WTC11 (cell line): Measurements from ENCODE around the gene MEA1. TPM values are rescaled to one million over a fixed set of nuclear protein-coding genes. Genes with fewer than 3 reads are reported as not detected.

Source experiments
- ATAC-seq: fragments of 200-7000 bp; cut with Tn5 transposase; 2 replicates; pipeline ENCODE4 v1.10.0; 2021; ENCODE audit warnings: mild to moderate bottlenecking, moderate library complexity
- CTCF ChIA-PET: fragments of 300-600 bp; sonication (Branson Sonifier 250); formaldehyde crosslinking; loops from one replicate; lab custom pipeline; 2021; ENCODE audit warnings: antibody characterized with exemption; lab: Charles Lee
- POLR2A ChIA-PET: fragments of 350-600 bp; sonication (Branson Sonifier 250); formaldehyde crosslinking; loops from one replicate; lab custom pipeline; 2021; ENCODE audit warnings: antibody characterized with exemption; lab: Charles Lee
- DNase-seq: peaks from one replicate; pipeline ENCODE4 v3.0.0; 2021; ENCODE audit warnings: low spot score
- H3K27ac Mint-ChIP-seq: 2 replicates; pipeline ENCODE4 v1.8.0; 2021; ENCODE audit warnings: mixed read lengths
- H3K27me3 Mint-ChIP-seq: 2 replicates; pipeline ENCODE4 v1.8.0; 2021; ENCODE audit warnings: low read depth, mild to moderate bottlenecking, moderate library complexity, mixed read lengths
- H3K36me3 Mint-ChIP-seq: 2 replicates; pipeline ENCODE4 v1.8.0; 2021; ENCODE audit warnings: mixed read lengths
- H3K4me1 Mint-ChIP-seq: 2 replicates; pipeline ENCODE4 v1.8.0; 2022; ENCODE audit warnings: mixed read lengths
- H3K4me3 Mint-ChIP-seq: 2 replicates; pipeline ENCODE4 v1.8.0; 2021; ENCODE audit warnings: mild to moderate bottlenecking, moderate library complexity, mixed read lengths
- H3K9me3 Mint-ChIP-seq: 2 replicates; pipeline ENCODE4 v1.8.0; 2021; ENCODE audit warnings: mixed read lengths
- CREM ChIP-seq: sonication (generic); formaldehyde crosslinking; IDR thresholded peaks from 2 replicates; pipeline ENCODE4 v1.8.1; 2022; ENCODE audit warnings: mild to moderate bottlenecking, missing genetic modification reagents, moderate library complexity
- ELF4 ChIP-seq: sonication (generic); formaldehyde crosslinking; IDR thresholded peaks from 2 replicates; pipeline ENCODE4 v1.8.1; 2022; ENCODE audit warnings: low read depth, mild to moderate bottlenecking, moderate library complexity, missing genetic modification reagents
- ETV6 ChIP-seq: sonication (generic); formaldehyde crosslinking; IDR thresholded peaks from 2 replicates; pipeline ENCODE4 v1.8.1; 2022; ENCODE audit warnings: mild to moderate bottlenecking, missing genetic modification reagents
- FOXJ3 ChIP-seq: sonication (generic); formaldehyde crosslinking; IDR thresholded peaks from 2 replicates; pipeline ENCODE4 v1.9.0; 2021; ENCODE audit warnings: missing genetic modification reagents, mild to moderate bottlenecking, borderline replicate concordance
- FOXP1 ChIP-seq: sonication (generic); formaldehyde crosslinking; IDR thresholded peaks from 2 replicates; pipeline ENCODE4 v1.8.0; 2022; ENCODE audit warnings: missing genetic modification reagents, mild to moderate bottlenecking, moderate library complexity, borderline replicate concordance
- IRF2 ChIP-seq: sonication (generic); formaldehyde crosslinking; IDR thresholded peaks from 2 replicates; pipeline ENCODE4 v1.8.0; 2022; ENCODE audit warnings: low read depth, missing genetic modification reagents, borderline replicate concordance
- JAZF1 ChIP-seq: fragments of 250-450 bp; sonication (Bioruptor Pico); IDR thresholded peaks from 2 replicates; pipeline ENCODE4 v1.9.0; 2021; ENCODE audit warnings: moderate library complexity, mild to moderate bottlenecking, inconsistent platforms
- MYBL2 ChIP-seq: sonication (generic); formaldehyde crosslinking; IDR thresholded peaks from 2 replicates; pipeline ENCODE4 v1.8.1; 2023; ENCODE audit warnings: mild to moderate bottlenecking, moderate library complexity, missing genetic modification reagents
- NR1H2 ChIP-seq: sonication (generic); formaldehyde crosslinking; IDR thresholded peaks from 2 replicates; pipeline ENCODE4 v1.9.0; 2021; ENCODE audit warnings: mild to moderate bottlenecking, moderate library complexity, missing genetic modification reagents
- SP1 ChIP-seq: sonication (generic); formaldehyde crosslinking; conservative IDR thresholded peaks from 2 replicates; pipeline ENCODE4 v1.8.1; 2022; ENCODE audit warnings: missing genetic modification reagents
- ZNF121 ChIP-seq: sonication (generic); formaldehyde crosslinking; IDR thresholded peaks from 2 replicates; pipeline ENCODE4 v1.8.0; 2023; ENCODE audit warnings: missing genetic modification reagents
- ZNF219 ChIP-seq: sonication (generic); formaldehyde crosslinking; IDR thresholded peaks from 2 replicates; pipeline ENCODE4 v1.8.0; 2023; ENCODE audit warnings: missing genetic modification reagents, mild to moderate bottlenecking, borderline replicate concordance
- ZNF396 ChIP-seq: fragments of 250-450 bp; sonication (Bioruptor Pico); IDR thresholded peaks from 2 replicates; pipeline ENCODE4 v1.8.0; 2021; ENCODE audit warnings: mild to moderate bottlenecking, moderate library complexity, borderline replicate concordance
- total RNA-seq: library from RNA; stranded (reverse); gene quantifications from 3 replicates; pipeline ENCODE4 v1.2.3, GENCODE V29; 2021
- TF ChIP-seq, protein P1 (sequence below): fragments of 250-450 bp; sonication (Bioruptor Pico); IDR thresholded peaks from 2 replicates; pipeline ENCODE4 v1.9.0; 2021; ENCODE audit warnings: mild to moderate bottlenecking, borderline replicate concordance
- TF ChIP-seq, protein P2 (sequence below): sonication (generic); formaldehyde crosslinking; IDR thresholded peaks from 2 replicates; pipeline ENCODE4 v1.8.0; 2023; ENCODE audit warnings: mild to moderate bottlenecking, missing genetic modification reagents
- TF ChIP-seq, protein P3 (sequence below): sonication (generic); formaldehyde crosslinking; IDR thresholded peaks from 2 replicates; pipeline ENCODE4 v1.8.0; 2022; ENCODE audit warnings: mild to moderate bottlenecking, missing genetic modification reagents
- TF ChIP-seq, protein P4 (sequence below): sonication (generic); formaldehyde crosslinking; IDR thresholded peaks from 2 replicates; pipeline ENCODE4 v1.8.1; 2022; ENCODE audit warnings: mild to moderate bottlenecking, missing genetic modification reagents, moderate library complexity, borderline replicate concordance
- TF ChIP-seq, protein P5 (sequence below): sonication (generic); formaldehyde crosslinking; IDR thresholded peaks from 2 replicates; pipeline ENCODE4 v1.8.1; 2023; ENCODE audit warnings: mild to moderate bottlenecking, moderate library complexity, missing genetic modification reagents

The MEA1 gene
- total RNA-seq, 1 experiment from 2014 or later, result 85.0 TPM

DNA sequence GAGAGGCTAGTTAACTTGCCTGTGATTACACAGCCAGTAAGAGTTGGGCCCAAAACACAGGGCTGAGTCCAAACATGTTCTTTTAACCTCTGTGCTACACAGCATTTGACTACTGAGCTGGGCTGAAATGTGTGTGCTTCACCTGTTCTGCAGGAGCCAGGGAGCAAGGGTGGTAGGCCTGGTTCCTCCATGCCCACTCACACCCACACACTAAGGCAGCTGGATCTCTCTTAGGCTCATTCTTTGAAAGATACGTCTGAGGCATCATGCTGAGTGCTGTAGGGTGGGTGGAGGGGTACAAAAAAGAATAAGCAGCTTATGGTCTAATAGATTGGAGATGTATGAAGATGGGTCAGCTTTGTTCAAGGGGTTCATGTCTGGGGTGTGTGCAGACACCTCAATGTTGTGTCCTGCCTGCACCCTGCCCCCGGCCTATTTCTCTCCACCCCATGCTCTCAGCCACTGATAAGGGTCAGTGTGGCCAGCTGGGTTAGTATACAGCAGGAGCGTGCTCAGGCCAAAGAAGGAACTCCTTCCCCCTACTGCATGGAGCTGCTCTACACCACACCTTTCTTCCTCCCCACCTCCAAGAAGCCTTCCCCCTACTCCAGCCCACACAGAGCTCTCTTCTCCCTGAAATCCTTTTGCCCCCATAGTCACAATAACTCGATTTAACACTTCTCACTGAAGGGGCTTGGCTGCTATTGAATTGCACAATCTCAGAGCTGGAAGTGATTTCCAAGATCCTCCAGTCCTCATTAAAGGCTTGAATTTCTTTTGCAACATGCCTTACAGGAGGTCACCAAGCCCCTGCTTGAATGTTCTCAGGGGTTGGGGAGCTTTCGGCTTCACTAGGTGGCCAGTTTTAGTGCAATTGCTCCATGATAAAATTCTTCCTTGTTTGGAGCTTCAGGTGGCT lies 26.0 kb downstream of the MEA1 start:
- ChIA-PET POLR2A (interaction anchor here (1.0 kb wide), 1 partner anchor 58 kb away, joined by 3 read pairs; the partner anchor contains the start of gene CNPY3), CTCF (interaction anchor here (1.3 kb wide), 1 partner anchor 24 kb away, joined by 4 read pairs; no protein-coding TSS in a partner anchor)
- no peak for ATAC-seq
- H3K27me3 Mint-ChIP-seq, result no peaks in the 10 kb centered on the region
- peaks cover 19% of the 10 kb centered on the region for H3K4me1 Mint-ChIP-seq
- H3K9me3 Mint-ChIP-seq, result no peaks in the 10 kb centered on the region
- H3K27ac Mint-ChIP-seq, result no peak overlapping the region
- TF ChIP-seq JAZF1 (CRISPR knock-in tag), result no peak
- TF ChIP-seq IRF2 (CRISPR knock-in tag), result no peak
- TF ChIP-seq NR1H2 (CRISPR knock-in tag), result no peak
- no peak for TF ChIP-seq FOXJ3
- no peak for TF ChIP-seq ELF4 (CRISPR knock-in tag)
- no peak for TF ChIP-seq ZNF219
- no peak for TF ChIP-seq SP1
- TF ChIP-seq, protein P1, sequence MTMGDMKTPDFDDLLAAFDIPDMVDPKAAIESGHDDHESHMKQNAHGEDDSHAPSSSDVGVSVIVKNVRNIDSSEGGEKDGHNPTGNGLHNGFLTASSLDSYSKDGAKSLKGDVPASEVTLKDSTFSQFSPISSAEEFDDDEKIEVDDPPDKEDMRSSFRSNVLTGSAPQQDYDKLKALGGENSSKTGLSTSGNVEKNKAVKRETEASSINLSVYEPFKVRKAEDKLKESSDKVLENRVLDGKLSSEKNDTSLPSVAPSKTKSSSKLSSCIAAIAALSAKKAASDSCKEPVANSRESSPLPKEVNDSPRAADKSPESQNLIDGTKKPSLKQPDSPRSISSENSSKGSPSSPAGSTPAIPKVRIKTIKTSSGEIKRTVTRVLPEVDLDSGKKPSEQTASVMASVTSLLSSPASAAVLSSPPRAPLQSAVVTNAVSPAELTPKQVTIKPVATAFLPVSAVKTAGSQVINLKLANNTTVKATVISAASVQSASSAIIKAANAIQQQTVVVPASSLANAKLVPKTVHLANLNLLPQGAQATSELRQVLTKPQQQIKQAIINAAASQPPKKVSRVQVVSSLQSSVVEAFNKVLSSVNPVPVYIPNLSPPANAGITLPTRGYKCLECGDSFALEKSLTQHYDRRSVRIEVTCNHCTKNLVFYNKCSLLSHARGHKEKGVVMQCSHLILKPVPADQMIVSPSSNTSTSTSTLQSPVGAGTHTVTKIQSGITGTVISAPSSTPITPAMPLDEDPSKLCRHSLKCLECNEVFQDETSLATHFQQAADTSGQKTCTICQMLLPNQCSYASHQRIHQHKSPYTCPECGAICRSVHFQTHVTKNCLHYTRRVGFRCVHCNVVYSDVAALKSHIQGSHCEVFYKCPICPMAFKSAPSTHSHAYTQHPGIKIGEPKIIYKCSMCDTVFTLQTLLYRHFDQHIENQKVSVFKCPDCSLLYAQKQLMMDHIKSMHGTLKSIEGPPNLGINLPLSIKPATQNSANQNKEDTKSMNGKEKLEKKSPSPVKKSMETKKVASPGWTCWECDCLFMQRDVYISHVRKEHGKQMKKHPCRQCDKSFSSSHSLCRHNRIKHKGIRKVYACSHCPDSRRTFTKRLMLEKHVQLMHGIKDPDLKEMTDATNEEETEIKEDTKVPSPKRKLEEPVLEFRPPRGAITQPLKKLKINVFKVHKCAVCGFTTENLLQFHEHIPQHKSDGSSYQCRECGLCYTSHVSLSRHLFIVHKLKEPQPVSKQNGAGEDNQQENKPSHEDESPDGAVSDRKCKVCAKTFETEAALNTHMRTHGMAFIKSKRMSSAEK (CRISPR knock-in tag), result no peak
- TF ChIP-seq FOXP1 (CRISPR knock-in tag), result no peak
- no peak for TF ChIP-seq ZNF121 (CRISPR knock-in tag)
- TF ChIP-seq, protein P2, sequence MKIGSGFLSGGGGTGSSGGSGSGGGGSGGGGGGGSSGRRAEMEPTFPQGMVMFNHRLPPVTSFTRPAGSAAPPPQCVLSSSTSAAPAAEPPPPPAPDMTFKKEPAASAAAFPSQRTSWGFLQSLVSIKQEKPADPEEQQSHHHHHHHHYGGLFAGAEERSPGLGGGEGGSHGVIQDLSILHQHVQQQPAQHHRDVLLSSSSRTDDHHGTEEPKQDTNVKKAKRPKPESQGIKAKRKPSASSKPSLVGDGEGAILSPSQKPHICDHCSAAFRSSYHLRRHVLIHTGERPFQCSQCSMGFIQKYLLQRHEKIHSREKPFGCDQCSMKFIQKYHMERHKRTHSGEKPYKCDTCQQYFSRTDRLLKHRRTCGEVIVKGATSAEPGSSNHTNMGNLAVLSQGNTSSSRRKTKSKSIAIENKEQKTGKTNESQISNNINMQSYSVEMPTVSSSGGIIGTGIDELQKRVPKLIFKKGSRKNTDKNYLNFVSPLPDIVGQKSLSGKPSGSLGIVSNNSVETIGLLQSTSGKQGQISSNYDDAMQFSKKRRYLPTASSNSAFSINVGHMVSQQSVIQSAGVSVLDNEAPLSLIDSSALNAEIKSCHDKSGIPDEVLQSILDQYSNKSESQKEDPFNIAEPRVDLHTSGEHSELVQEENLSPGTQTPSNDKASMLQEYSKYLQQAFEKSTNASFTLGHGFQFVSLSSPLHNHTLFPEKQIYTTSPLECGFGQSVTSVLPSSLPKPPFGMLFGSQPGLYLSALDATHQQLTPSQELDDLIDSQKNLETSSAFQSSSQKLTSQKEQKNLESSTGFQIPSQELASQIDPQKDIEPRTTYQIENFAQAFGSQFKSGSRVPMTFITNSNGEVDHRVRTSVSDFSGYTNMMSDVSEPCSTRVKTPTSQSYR (CRISPR knock-in tag), result no peak
- TF ChIP-seq ZNF396, result no peak
- no peak for TF ChIP-seq MYBL2 (CRISPR knock-in tag)
- TF ChIP-seq, protein P3, sequence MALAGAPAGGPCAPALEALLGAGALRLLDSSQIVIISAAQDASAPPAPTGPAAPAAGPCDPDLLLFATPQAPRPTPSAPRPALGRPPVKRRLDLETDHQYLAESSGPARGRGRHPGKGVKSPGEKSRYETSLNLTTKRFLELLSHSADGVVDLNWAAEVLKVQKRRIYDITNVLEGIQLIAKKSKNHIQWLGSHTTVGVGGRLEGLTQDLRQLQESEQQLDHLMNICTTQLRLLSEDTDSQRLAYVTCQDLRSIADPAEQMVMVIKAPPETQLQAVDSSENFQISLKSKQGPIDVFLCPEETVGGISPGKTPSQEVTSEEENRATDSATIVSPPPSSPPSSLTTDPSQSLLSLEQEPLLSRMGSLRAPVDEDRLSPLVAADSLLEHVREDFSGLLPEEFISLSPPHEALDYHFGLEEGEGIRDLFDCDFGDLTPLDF (CRISPR knock-in tag), result no peak
- TF ChIP-seq CREM (CRISPR knock-in tag), result no peak
- TF ChIP-seq, protein P4, sequence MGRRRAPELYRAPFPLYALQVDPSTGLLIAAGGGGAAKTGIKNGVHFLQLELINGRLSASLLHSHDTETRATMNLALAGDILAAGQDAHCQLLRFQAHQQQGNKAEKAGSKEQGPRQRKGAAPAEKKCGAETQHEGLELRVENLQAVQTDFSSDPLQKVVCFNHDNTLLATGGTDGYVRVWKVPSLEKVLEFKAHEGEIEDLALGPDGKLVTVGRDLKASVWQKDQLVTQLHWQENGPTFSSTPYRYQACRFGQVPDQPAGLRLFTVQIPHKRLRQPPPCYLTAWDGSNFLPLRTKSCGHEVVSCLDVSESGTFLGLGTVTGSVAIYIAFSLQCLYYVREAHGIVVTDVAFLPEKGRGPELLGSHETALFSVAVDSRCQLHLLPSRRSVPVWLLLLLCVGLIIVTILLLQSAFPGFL (CRISPR knock-in tag), result no peak
- TF ChIP-seq ETV6 (CRISPR knock-in tag), result no peak
- TF ChIP-seq, protein P5, sequence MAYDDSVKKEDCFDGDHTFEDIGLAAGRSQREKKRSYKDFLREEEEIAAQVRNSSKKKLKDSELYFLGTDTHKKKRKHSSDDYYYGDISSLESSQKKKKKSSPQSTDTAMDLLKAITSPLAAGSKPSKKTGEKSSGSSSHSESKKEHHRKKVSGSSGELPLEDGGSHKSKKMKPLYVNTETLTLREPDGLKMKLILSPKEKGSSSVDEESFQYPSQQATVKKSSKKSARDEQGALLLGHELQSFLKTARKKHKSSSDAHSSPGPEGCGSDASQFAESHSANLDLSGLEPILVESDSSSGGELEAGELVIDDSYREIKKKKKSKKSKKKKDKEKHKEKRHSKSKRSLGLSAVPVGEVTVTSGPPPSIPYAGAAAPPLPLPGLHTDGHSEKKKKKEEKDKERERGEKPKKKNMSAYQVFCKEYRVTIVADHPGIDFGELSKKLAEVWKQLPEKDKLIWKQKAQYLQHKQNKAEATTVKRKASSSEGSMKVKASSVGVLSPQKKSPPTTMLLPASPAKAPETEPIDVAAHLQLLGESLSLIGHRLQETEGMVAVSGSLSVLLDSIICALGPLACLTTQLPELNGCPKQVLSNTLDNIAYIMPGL (CRISPR knock-in tag), result no peak
- peaks cover 18% of the 10 kb centered on the region for H3K36me3 Mint-ChIP-seq
- no peak for DNase-seq
- no peak overlapping the region for H3K4me3 Mint-ChIP-seq
